CD8-positive, alpha-beta memory T cell (primary cell): ENCODE measurements around the gene ZSWIM5. TPM values are rescaled to one million over a fixed set of nuclear protein-coding genes. Genes with fewer than 3 reads are reported as not detected.
"Not testable (repeated sequence)": the region's sequence is repeated elsewhere in the genome, so short reads cannot be mapped to it uniquely, and the experiment has no call there.

Experiments
- CTCF ChIA-PET: fragments of 350-600 bp; sonication (Branson Sonifier 250); formaldehyde crosslinking; loops from one replicate; lab custom pipeline; 2021; ENCODE audit warnings: antibody characterized with exemption; lab: Charles Lee
- POLR2A ChIA-PET: fragments of 350-600 bp; sonication (Branson Sonifier 250); formaldehyde crosslinking; loops from one replicate; lab custom pipeline; 2021; ENCODE audit warnings: antibody characterized with exemption; lab: Charles Lee
- DNase-seq, 5 donors: peaks; one replicate each; pipeline versions ENCODE4 v3.0.0 to v3.0.0-alpha.2; 2020 to 2022; ENCODE audit warnings: mixed read lengths in 1 of 5
- H3K27ac ChIP-seq: one replicate; pipeline ENCODE4 v1.7.0; 2013; ENCODE audit warnings: low read depth, mild to moderate bottlenecking, low read length, moderate library complexity
- H3K27me3 ChIP-seq: 2 replicates; pipeline ENCODE4 v1.7.0; 2013; ENCODE audit warnings: low read length, mild to moderate bottlenecking; ENCODE audit not compliant: insufficient read depth, poor library complexity, severe bottlenecking
- H3K36me3 ChIP-seq: 2 replicates; pipeline ENCODE4 v1.7.0; 2013; ENCODE audit warnings: mild to moderate bottlenecking, low read length, moderate library complexity; ENCODE audit not compliant: insufficient read depth
- H3K4me1 ChIP-seq: 2 replicates; pipeline ENCODE4 v1.7.0; 2013; ENCODE audit warnings: mild to moderate bottlenecking, low read length, moderate library complexity; ENCODE audit not compliant: insufficient read depth
- H3K4me3 ChIP-seq: 2 replicates; pipeline ENCODE4 v1.7.0; 2013; ENCODE audit warnings: mild to moderate bottlenecking, low read length
- H3K9me3 ChIP-seq: 2 replicates; pipeline ENCODE4 v1.7.0; 2013; ENCODE audit warnings: mild to moderate bottlenecking, low read length
- H3K27ac Mint-ChIP-seq, 8 donors: one replicate each; pipeline ENCODE4 v1.8.0; 2020 to 2021; ENCODE audit warnings: mixed read lengths in 8 of 8, mild to moderate bottlenecking in 6 of 8, inconsistent platforms in 3 of 8, moderate library complexity in 3 of 8
- H3K27me3 Mint-ChIP-seq, 2 donors: one replicate each; pipeline ENCODE4 v1.8.0; 2020 to 2021; ENCODE audit warnings: mixed read lengths in 2 of 2, mild to moderate bottlenecking in 1 of 2, moderate library complexity in 1 of 2
- H3K36me3 Mint-ChIP-seq, 3 donors: one replicate each; pipeline ENCODE4 v1.8.0; 2020 to 2021; ENCODE audit warnings: mixed read lengths in 3 of 3, inconsistent platforms in 1 of 3, mild to moderate bottlenecking in 1 of 3
- H3K4me1 Mint-ChIP-seq, 3 donors: one replicate each; pipeline ENCODE4 v1.8.0; 2020 to 2021; ENCODE audit warnings: mixed read lengths in 3 of 3, inconsistent platforms in 1 of 3, mild to moderate bottlenecking in 1 of 3
- H3K4me3 Mint-ChIP-seq, 7 donors: one replicate each; pipeline ENCODE4 v1.8.0; 2020 to 2021; ENCODE audit warnings: mixed read lengths in 7 of 7, mild to moderate bottlenecking in 6 of 7, moderate library complexity in 4 of 7, inconsistent platforms in 2 of 7
- H3K9me3 Mint-ChIP-seq, 5 donors: one replicate each; pipeline ENCODE4 v1.8.0; 2020 to 2022; ENCODE audit warnings: mixed read lengths in 5 of 5, mild to moderate bottlenecking in 3 of 5, moderate library complexity in 2 of 5, inconsistent platforms in 1 of 5
- polyA plus RNA-seq: library from polyadenylated mRNA; unstranded; fragments of 300-500 nt; fragmentation: Illumina TruSeq; gene quantifications from one replicate; pipeline ENCODE4 v1.2.3, GENCODE V29; 2021
- total RNA-seq, 2 experiments: library from RNA; stranded (reverse); gene quantifications; one replicate each; pipeline ENCODE4 v1.2.3, GENCODE V29; 2021

The ZSWIM5 gene
- total and polyA plus RNA-seq, 3 experiments from 2014 or later: 0.69 to 1.4 (median 1.3) TPM

GRCh38 chr1:45243476-45244343 is 37.3 kb upstream of the ZSWIM5 start:
- Mint-ChIP-seq H3K4me1 (peaks cover 4 to 8% (median 6%) of the 10 kb centered on the region in 3 donors), H3K27ac (peak overlapping the region in 1 of 8 donors; percentile 5), H3K4me3 (no peak overlapping the region), H3K9me3 (peaks cover 0 to 4% (median 4%) of the 10 kb centered on the region in 5 donors), H3K36me3 (peaks cover 0 to 19% (median 3%) of the 10 kb centered on the region in 3 donors), H3K27me3 (peaks cover 3 to 16% of the 10 kb centered on the region in 2 donors)
- Histone ChIP-seq H3K9me3 (no peaks in the 10 kb centered on the region), H3K4me3 (no peak overlapping the region), H3K27ac (no peak overlapping the region), H3K4me1 (no peaks in the 10 kb centered on the region), H3K36me3 (no peaks in the 10 kb centered on the region), H3K27me3 (no peaks in the 10 kb centered on the region)
- ChIA-PET POLR2A (no interaction called here), CTCF (no interaction called here)
- DNase-seq: no peak

GRCh38 chr1:45238846-45239245 is 32.4 kb upstream of the ZSWIM5 start:
- H3K4me3 ChIP-seq: no peak overlapping the region
- H3K27me3 ChIP-seq: no peaks in the 10 kb centered on the region
- ChIA-PET CTCF (no interaction called here), POLR2A (no interaction called here)
- H3K36me3 ChIP-seq: no peaks in the 10 kb centered on the region
- Mint-ChIP-seq H3K4me3 (no peak overlapping the region), H3K36me3 (peaks cover 0 to 28% (median 3%) of the 10 kb centered on the region in 3 donors), H3K27me3 (peaks cover 3 to 16% of the 10 kb centered on the region in 2 donors), H3K4me1 (no peaks in the 10 kb centered on the region), H3K27ac (no peak overlapping the region), H3K9me3 (peaks cover 0 to 6% (median 4%) of the 10 kb centered on the region in 5 donors)
- no peaks in the 10 kb centered on the region for H3K4me1 ChIP-seq
- H3K27ac ChIP-seq: no peak overlapping the region
- no peaks in the 10 kb centered on the region for H3K9me3 ChIP-seq
- no peak for DNase-seq

- DNase-seq: no peak
- Histone ChIP-seq H3K27ac (no peak overlapping the region), H3K27me3 (no peaks in the 10 kb centered on the region), H3K9me3 (no peaks in the 10 kb centered on the region), H3K4me3 (no peak overlapping the region), H3K4me1 (no peaks in the 10 kb centered on the region), H3K36me3 (no peaks in the 10 kb centered on the region)
- ChIA-PET CTCF (no interaction called here), POLR2A (no interaction called here)
- Mint-ChIP-seq H3K36me3 (peaks cover 0 to 16% (median 3%) of the 10 kb centered on the region in 3 donors), H3K4me1 (no peaks in the 10 kb centered on the region), H3K9me3 (peaks cover 0 to 5% (median 4%) of the 10 kb centered on the region in 5 donors), H3K4me3 (no peak overlapping the region), H3K27ac (no peak overlapping the region), H3K27me3 (peaks cover 2 to 10% of the 10 kb centered on the region in 2 donors)
Measured at GRCh38 chr1:45236136-45236535, 29.7 kb upstream of the ZSWIM5 start.

- H3K27ac Mint-ChIP-seq: peak overlapping the region in 2 of 8 donors; percentile 2 to 35
- no peaks in the 10 kb centered on the region for H3K9me3 ChIP-seq
- ChIA-PET POLR2A (no interaction called here), CTCF (interaction anchor here (2.8 kb wide), 1 partner anchor 216 kb away, joined by 9 read pairs; no protein-coding TSS in a partner anchor)
- H3K27me3 ChIP-seq: no peaks in the 10 kb centered on the region
- no peaks in the 10 kb centered on the region for H3K4me1 ChIP-seq
- no peaks in the 10 kb centered on the region for H3K36me3 ChIP-seq
- no peaks in the 10 kb centered on the region for H3K4me1 Mint-ChIP-seq
- H3K27me3 Mint-ChIP-seq: peaks cover 0 to 7% of the 10 kb centered on the region in 2 donors
- H3K9me3 Mint-ChIP-seq: no peaks in the 10 kb centered on the region
- DNase-seq: peak in 1 of 5 donors; percentile 11
- peaks cover 0 to 4% (median 0%) of the 10 kb centered on the region in 3 donors for H3K36me3 Mint-ChIP-seq
- H3K4me3 Mint-ChIP-seq: peak overlapping the region in 1 of 7 donors; percentile 52
- H3K27ac ChIP-seq: no peak overlapping the region
- H3K4me3 ChIP-seq: no peak overlapping the region
Measured at GRCh38 chr1:45230537-45230936, 24.1 kb upstream of the ZSWIM5 start.

- H3K4me1 ChIP-seq: no peaks in the 10 kb centered on the region
- Mint-ChIP-seq H3K27ac (no peak overlapping the region), H3K27me3 (peaks cover 2 to 3% of the 10 kb centered on the region in 2 donors), H3K9me3 (no peaks in the 10 kb centered on the region), H3K4me3 (no peak overlapping the region), H3K4me1 (no peaks in the 10 kb centered on the region), H3K36me3 (no peaks in the 10 kb centered on the region)
- no peak for DNase-seq
- no peak overlapping the region for H3K27ac ChIP-seq
- no peak overlapping the region for H3K4me3 ChIP-seq
- no peaks in the 10 kb centered on the region for H3K9me3 ChIP-seq
- H3K36me3 ChIP-seq: no peaks in the 10 kb centered on the region
- no peaks in the 10 kb centered on the region for H3K27me3 ChIP-seq
- ChIA-PET CTCF (no interaction called here), POLR2A (no interaction called here)
Measured at GRCh38 chr1:45225598-45225997, 19.2 kb upstream of the ZSWIM5 start.

GRCh38 chr1:45223710-45224109 is 17.3 kb upstream of the ZSWIM5 start:
- H3K4me1 Mint-ChIP-seq, H3K36me3 ChIP-seq, POLR2A ChIA-PET, H3K4me3 ChIP-seq, DNase-seq, H3K9me3 Mint-ChIP-seq, H3K4me1 ChIP-seq, CTCF ChIA-PET, H3K27me3 Mint-ChIP-seq, H3K27me3 ChIP-seq, H3K9me3 ChIP-seq, H3K36me3 Mint-ChIP-seq, H3K27ac Mint-ChIP-seq, H3K4me3 Mint-ChIP-seq, H3K27ac ChIP-seq: not testable (repeated sequence)

- no peaks in the 10 kb centered on the region for H3K4me1 Mint-ChIP-seq
- no peak overlapping the region for H3K4me3 Mint-ChIP-seq
- no peak overlapping the region for H3K27ac ChIP-seq
- no peak overlapping the region for H3K27ac Mint-ChIP-seq
- no peak overlapping the region for H3K4me3 ChIP-seq
- H3K36me3 Mint-ChIP-seq: no peaks in the 10 kb centered on the region
- no peaks in the 10 kb centered on the region for H3K9me3 Mint-ChIP-seq
- H3K9me3 ChIP-seq: no peaks in the 10 kb centered on the region
- ChIA-PET CTCF (interaction anchor here (0.8 kb wide), 1 partner anchor 208 kb away, joined by 3 read pairs; no protein-coding TSS in a partner anchor), POLR2A (no interaction called here)
- H3K27me3 Mint-ChIP-seq: peaks cover 2 to 11% of the 10 kb centered on the region in 2 donors
- DNase-seq: no peak
- no peaks in the 10 kb centered on the region for H3K36me3 ChIP-seq
- H3K27me3 ChIP-seq: no peaks in the 10 kb centered on the region
- no peaks in the 10 kb centered on the region for H3K4me1 ChIP-seq
Measured at GRCh38 chr1:45221716-45222115, 15.3 kb upstream of the ZSWIM5 start.

GRCh38 chr1:45216861-45217260 is 10.5 kb upstream of the ZSWIM5 start:
- no peaks in the 10 kb centered on the region for H3K4me1 ChIP-seq
- no peaks in the 10 kb centered on the region for H3K4me1 Mint-ChIP-seq
- no peak overlapping the region for H3K4me3 Mint-ChIP-seq
- no peaks in the 10 kb centered on the region for H3K9me3 ChIP-seq
- DNase-seq: no peak
- no peak overlapping the region for H3K27ac ChIP-seq
- H3K27me3 ChIP-seq: no peaks in the 10 kb centered on the region
- H3K36me3 Mint-ChIP-seq: no peaks in the 10 kb centered on the region
- ChIA-PET POLR2A (no interaction called here), CTCF (interaction anchor here (0.6 kb wide), 1 partner anchor 491 kb away, joined by 3 read pairs; no protein-coding TSS in a partner anchor)
- no peak overlapping the region for H3K27ac Mint-ChIP-seq
- H3K9me3 Mint-ChIP-seq: no peaks in the 10 kb centered on the region
- no peak overlapping the region for H3K4me3 ChIP-seq
- no peaks in the 10 kb centered on the region for H3K36me3 ChIP-seq
- peaks cover 2 to 8% of the 10 kb centered on the region in 2 donors for H3K27me3 Mint-ChIP-seq
